ENCODE measurements around the gene NEU2. TPM values are rescaled to one million over a fixed set of nuclear protein-coding genes. Genes with fewer than 3 reads are reported as not detected.

The NEU2 gene
- total RNA-seq, 1 experiment from 2014 or later = not detected

- H3K27me3 Mint-ChIP-seq (ENCODE audit: low read depth) = no peaks in the 10 kb centered on the region
- TF ChIP-seq, protein P1, sequence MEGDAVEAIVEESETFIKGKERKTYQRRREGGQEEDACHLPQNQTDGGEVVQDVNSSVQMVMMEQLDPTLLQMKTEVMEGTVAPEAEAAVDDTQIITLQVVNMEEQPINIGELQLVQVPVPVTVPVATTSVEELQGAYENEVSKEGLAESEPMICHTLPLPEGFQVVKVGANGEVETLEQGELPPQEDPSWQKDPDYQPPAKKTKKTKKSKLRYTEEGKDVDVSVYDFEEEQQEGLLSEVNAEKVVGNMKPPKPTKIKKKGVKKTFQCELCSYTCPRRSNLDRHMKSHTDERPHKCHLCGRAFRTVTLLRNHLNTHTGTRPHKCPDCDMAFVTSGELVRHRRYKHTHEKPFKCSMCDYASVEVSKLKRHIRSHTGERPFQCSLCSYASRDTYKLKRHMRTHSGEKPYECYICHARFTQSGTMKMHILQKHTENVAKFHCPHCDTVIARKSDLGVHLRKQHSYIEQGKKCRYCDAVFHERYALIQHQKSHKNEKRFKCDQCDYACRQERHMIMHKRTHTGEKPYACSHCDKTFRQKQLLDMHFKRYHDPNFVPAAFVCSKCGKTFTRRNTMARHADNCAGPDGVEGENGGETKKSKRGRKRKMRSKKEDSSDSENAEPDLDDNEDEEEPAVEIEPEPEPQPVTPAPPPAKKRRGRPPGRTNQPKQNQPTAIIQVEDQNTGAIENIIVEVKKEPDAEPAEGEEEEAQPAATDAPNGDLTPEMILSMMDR (conservative IDR thresholded peaks at IDR 0.05) = no peak
- no peak overlapping the region for H3T11ph ChIP-seq (ENCODE audit: low read length)
- H2BK15ac ChIP-seq (ENCODE audit: low read depth, low read length) = no peak overlapping the region
- H3K4ac ChIP-seq (ENCODE audit: low read depth, low read length) = no peak overlapping the region
- H3K14ac ChIP-seq (ENCODE audit: insufficient read depth, low read length) = no peak overlapping the region
- no peak overlapping the region for H3K27ac ChIP-seq (ENCODE audit: insufficient read length, low read depth, low read length)
- no peak overlapping the region for H3K56ac ChIP-seq (ENCODE audit: insufficient read length, low read depth, low read length)
- no peak overlapping the region for H4K91ac ChIP-seq (ENCODE audit: insufficient read length, low read depth, low read length)
- H2BK5ac ChIP-seq (ENCODE audit: insufficient read length, low read length) = no peak overlapping the region
- no peak overlapping the region for H3K18ac ChIP-seq (ENCODE audit: insufficient read length, low read depth, low read length)
- no peak overlapping the region for H3K9ac ChIP-seq (ENCODE audit: extremely low read depth, insufficient read length, low read length)
- H3K36me3 Mint-ChIP-seq (ENCODE audit: insufficient read depth in 1 of 3, low read depth in 3 of 3) = no peaks in the 10 kb centered on the region
- no peak overlapping the region for H2BK120ac ChIP-seq (ENCODE audit: low read depth, low read length, poor library complexity, severe bottlenecking)
- H3K23ac ChIP-seq (ENCODE audit: insufficient read length, low read depth, low read length) = no peak overlapping the region
- H2BK20ac ChIP-seq (ENCODE audit: low read depth, low read length, poor library complexity, severe bottlenecking) = no peak overlapping the region
- H3K4me1 ChIP-seq (ENCODE audit: insufficient read depth, low read length) = no peaks in the 10 kb centered on the region
- H3K79me1 ChIP-seq (ENCODE audit: insufficient read depth, low read depth, low read length, poor library complexity, severe bottlenecking) = no peaks in the 10 kb centered on the region
- no peaks in the 10 kb centered on the region for H3K23me2 ChIP-seq (ENCODE audit: insufficient read length, low read depth, low read length, poor library complexity, severe bottlenecking)
- H3K9me3 ChIP-seq (ENCODE audit: control insufficient read depth, low read depth, low read length) = no peaks in the 10 kb centered on the region
- H4K5ac ChIP-seq (ENCODE audit: insufficient read length, low read depth, low read length) = no peak overlapping the region
- H2AFZ ChIP-seq (ENCODE audit: low read length) = no peak overlapping the region
- H2BK12ac ChIP-seq (ENCODE audit: insufficient read length, low read depth, low read length) = no peak overlapping the region
- no peak overlapping the region for H3K4me3 Mint-ChIP-seq
- no peaks in the 10 kb centered on the region for H3K79me2 ChIP-seq (ENCODE audit: insufficient read depth, low read length)
- H3K27me3 ChIP-seq (ENCODE audit: insufficient read depth, low read length) = no peaks in the 10 kb centered on the region
- no peak overlapping the region for H3K4me2 ChIP-seq (ENCODE audit: insufficient read depth, insufficient read length, low read length)
- peaks cover 0 to 8% of the 10 kb centered on the region in 2 experiments; a peak in 3 of 4 replicates for H3K4me1 Mint-ChIP-seq
- no CpG with 5 or more reads among the region's 9 CpGs for WGBS (ENCODE audit: extremely low coverage, insufficient read length, low lambda C conversion rate)
- no peak for DNase-seq
- no peak overlapping the region for H4K8ac ChIP-seq (replicated peaks; ENCODE audit: insufficient read length, low read depth, low read length)
- H3K9me3 Mint-ChIP-seq = peaks cover 4 to 7% of the 10 kb centered on the region in 2 experiments; a peak in 3 of 5 replicates
- H2AK5ac ChIP-seq (ENCODE audit: insufficient read length, low read length) = no peak overlapping the region
- no peak overlapping the region for H3K27ac Mint-ChIP-seq
- no peaks in the 10 kb centered on the region for H4K20me1 ChIP-seq (ENCODE audit: control insufficient read depth, insufficient read depth, insufficient read length)
These were observed 36.4 kb downstream of the NEU2 start for GRCh38 chr2:233068762-233069418.

All from H9 (cell line).